NB4 (cell line): ENCODE results near the gene SCN2B.

Experiments used
- CTCF ChIP-seq: IDR thresholded peaks from one replicate; pipeline ENCODE4 v1.5.1; 2012; ENCODE audit warnings: low read depth, low read length
- POLR2A ChIP-seq: IDR thresholded peaks from 2 replicates; pipeline ENCODE4 v1.6.1; 2011; ENCODE audit warnings: mild to moderate bottlenecking; ENCODE audit not compliant: insufficient read length; ENCODE audit errors: extremely low read depth

- TF ChIP-seq POLR2A (no peak), CTCF (no peak)
Observed at GRCh38 chr11:118216621-118217481, 40.4 kb upstream of the SCN2B start.
